ENCODE measurements around the gene PARP8.
"Not testable (repeated sequence)": the region's sequence is repeated elsewhere in the genome, so short reads cannot be mapped to it uniquely, and the experiment has no call there.

The PARP8 gene

GRCh38 chr5:50666261-50667022 lies at the start of gene PARP8:
Gene PARP8 (plus strand): TSS chr5:50666637. CDS start chr5:50667096, 459 bp downstream.
- H3K9ac ChIP-seq (ENCODE audit: low read length): peak within 1 kb of the TSS; percentile 88
- peak; percentile 67 for DNase-seq (ENCODE audit: low read depth)
- peak within 1 kb of the TSS; percentile 97 for H3K4me3 ChIP-seq (ENCODE audit: low read length)
- no peaks in the 10 kb centered on the region for H3K36me3 ChIP-seq (ENCODE audit: control insufficient read depth, insufficient read depth, low read length, severe bottlenecking)
- H3K4me1 ChIP-seq (ENCODE audit: control insufficient read depth, insufficient read depth, low read length): peaks cover 4% of the 10 kb centered on the region
- no peaks in the 10 kb centered on the region for H3K9me3 ChIP-seq (ENCODE audit: control insufficient read depth, low read length)
- H3K27me3 ChIP-seq (replicated peaks; ENCODE audit: control insufficient read depth, insufficient read depth, low read length): no peaks in the 10 kb centered on the region

- DNase-seq (ENCODE audit: low read depth): no peak
- no peaks in the 10 kb centered on the region for H3K27me3 ChIP-seq (replicated peaks; ENCODE audit: control insufficient read depth, insufficient read depth, low read length)
- H3K4me3 ChIP-seq (ENCODE audit: low read length): no peak overlapping the region
- H3K4me1 ChIP-seq (ENCODE audit: control insufficient read depth, insufficient read depth, low read length): no peaks in the 10 kb centered on the region
- H3K9ac ChIP-seq (ENCODE audit: low read length): no peak overlapping the region
- no peaks in the 10 kb centered on the region for H3K9me3 ChIP-seq (ENCODE audit: control insufficient read depth, low read length)
- no peaks in the 10 kb centered on the region for H3K36me3 ChIP-seq (ENCODE audit: control insufficient read depth, insufficient read depth, low read length, severe bottlenecking)
These were observed 42.8 kb upstream of the PARP8 start for GRCh38 chr5:50623666-50624065.

- H3K4me1 ChIP-seq (ENCODE audit: control insufficient read depth, insufficient read depth, low read length); H3K36me3 ChIP-seq (ENCODE audit: control insufficient read depth, insufficient read depth, low read length, severe bottlenecking); H3K27me3 ChIP-seq (replicated peaks; ENCODE audit: control insufficient read depth, insufficient read depth, low read length); H3K9ac ChIP-seq (ENCODE audit: low read length); DNase-seq (ENCODE audit: low read depth); H3K4me3 ChIP-seq (ENCODE audit: low read length); H3K9me3 ChIP-seq (ENCODE audit: control insufficient read depth, low read length): not testable (repeated sequence)
These were observed 31.6 kb upstream of the PARP8 start for GRCh38 chr5:50634866-50635265.

- not testable (repeated sequence) for H3K4me1 ChIP-seq (ENCODE audit: control insufficient read depth, insufficient read depth, low read length); H3K4me3 ChIP-seq (ENCODE audit: low read length); H3K9ac ChIP-seq (ENCODE audit: low read length); DNase-seq (ENCODE audit: low read depth); H3K9me3 ChIP-seq (ENCODE audit: control insufficient read depth, low read length); H3K27me3 ChIP-seq (replicated peaks; ENCODE audit: control insufficient read depth, insufficient read depth, low read length); H3K36me3 ChIP-seq (ENCODE audit: control insufficient read depth, insufficient read depth, low read length, severe bottlenecking)
These were observed 28.9 kb upstream of the PARP8 start for GRCh38 chr5:50637576-50637975.

- Histone ChIP-seq H3K9ac (ENCODE audit: low read length) (no peak overlapping the region), H3K4me1 (ENCODE audit: control insufficient read depth, insufficient read depth, low read length) (no peaks in the 10 kb centered on the region), H3K36me3 (ENCODE audit: control insufficient read depth, insufficient read depth, low read length, severe bottlenecking) (no peaks in the 10 kb centered on the region), H3K9me3 (ENCODE audit: control insufficient read depth, low read length) (no peaks in the 10 kb centered on the region), H3K27me3 (replicated peaks; ENCODE audit: control insufficient read depth, insufficient read depth, low read length) (no peaks in the 10 kb centered on the region), H3K4me3 (ENCODE audit: low read length) (no peak overlapping the region)
- DNase-seq (ENCODE audit: low read depth): no peak
These were observed 19.8 kb upstream of the PARP8 start for GRCh38 chr5:50646591-50646990.

- no peak overlapping the region for H3K4me3 ChIP-seq (ENCODE audit: low read length)
- H3K9ac ChIP-seq (ENCODE audit: low read length): no peak overlapping the region
- no peak for DNase-seq (ENCODE audit: low read depth)
- no peaks in the 10 kb centered on the region for H3K9me3 ChIP-seq (ENCODE audit: control insufficient read depth, low read length)
- no peaks in the 10 kb centered on the region for H3K36me3 ChIP-seq (ENCODE audit: control insufficient read depth, insufficient read depth, low read length, severe bottlenecking)
- H3K4me1 ChIP-seq (ENCODE audit: control insufficient read depth, insufficient read depth, low read length): no peaks in the 10 kb centered on the region
- H3K27me3 ChIP-seq (replicated peaks; ENCODE audit: control insufficient read depth, insufficient read depth, low read length): no peaks in the 10 kb centered on the region
These were observed 18.7 kb upstream of the PARP8 start for GRCh38 chr5:50647726-50648125.

GRCh38 chr5:50653946-50654345 lies 12.5 kb upstream of the PARP8 start:
- no peaks in the 10 kb centered on the region for H3K36me3 ChIP-seq (ENCODE audit: control insufficient read depth, insufficient read depth, low read length, severe bottlenecking)
- DNase-seq (ENCODE audit: low read depth): no peak
- no peaks in the 10 kb centered on the region for H3K9me3 ChIP-seq (ENCODE audit: control insufficient read depth, low read length)
- no peaks in the 10 kb centered on the region for H3K4me1 ChIP-seq (ENCODE audit: control insufficient read depth, insufficient read depth, low read length)
- no peak overlapping the region for H3K9ac ChIP-seq (ENCODE audit: low read length)
- H3K27me3 ChIP-seq (replicated peaks; ENCODE audit: control insufficient read depth, insufficient read depth, low read length): no peaks in the 10 kb centered on the region
- H3K4me3 ChIP-seq (ENCODE audit: low read length): no peak overlapping the region

- no peaks in the 10 kb centered on the region for H3K36me3 ChIP-seq (ENCODE audit: control insufficient read depth, insufficient read depth, low read length, severe bottlenecking)
- H3K9me3 ChIP-seq (ENCODE audit: control insufficient read depth, low read length): no peaks in the 10 kb centered on the region
- no peak for DNase-seq (ENCODE audit: low read depth)
- no peak overlapping the region for H3K4me3 ChIP-seq (ENCODE audit: low read length)
- H3K9ac ChIP-seq (ENCODE audit: low read length): no peak overlapping the region
- H3K27me3 ChIP-seq (replicated peaks; ENCODE audit: control insufficient read depth, insufficient read depth, low read length): no peaks in the 10 kb centered on the region
- H3K4me1 ChIP-seq (ENCODE audit: control insufficient read depth, insufficient read depth, low read length): no peaks in the 10 kb centered on the region
These were observed 11.2 kb upstream of the PARP8 start for GRCh38 chr5:50655067-50655809.

- Histone ChIP-seq H3K27me3 (replicated peaks; ENCODE audit: control insufficient read depth, insufficient read depth, low read length) (no peaks in the 10 kb centered on the region), H3K36me3 (ENCODE audit: control insufficient read depth, insufficient read depth, low read length, severe bottlenecking) (no peaks in the 10 kb centered on the region), H3K4me1 (ENCODE audit: control insufficient read depth, insufficient read depth, low read length) (no peaks in the 10 kb centered on the region), H3K4me3 (ENCODE audit: low read length) (no peak overlapping the region), H3K9me3 (ENCODE audit: control insufficient read depth, low read length) (no peaks in the 10 kb centered on the region), H3K9ac (ENCODE audit: low read length) (no peak overlapping the region)
- DNase-seq (ENCODE audit: low read depth): no peak
These were observed 10.6 kb upstream of the PARP8 start for GRCh38 chr5:50655810-50656205.

- H3K4me3 ChIP-seq (ENCODE audit: low read length): no peak overlapping the region
- H3K9ac ChIP-seq (ENCODE audit: low read length): no peak overlapping the region
- H3K36me3 ChIP-seq (ENCODE audit: control insufficient read depth, insufficient read depth, low read length, severe bottlenecking): no peaks in the 10 kb centered on the region
- H3K27me3 ChIP-seq (replicated peaks; ENCODE audit: control insufficient read depth, insufficient read depth, low read length): no peaks in the 10 kb centered on the region
- H3K4me1 ChIP-seq (ENCODE audit: control insufficient read depth, insufficient read depth, low read length): no peaks in the 10 kb centered on the region
- no peak for DNase-seq (ENCODE audit: low read depth)
- H3K9me3 ChIP-seq (ENCODE audit: control insufficient read depth, low read length): no peaks in the 10 kb centered on the region
These were observed 9.4 kb upstream of the PARP8 start for GRCh38 chr5:50657044-50657443.

GRCh38 chr5:50658246-50658645 lies 8.2 kb upstream of the PARP8 start:
- H3K27me3 ChIP-seq (replicated peaks; ENCODE audit: control insufficient read depth, insufficient read depth, low read length): no peaks in the 10 kb centered on the region
- DNase-seq (ENCODE audit: low read depth): no peak
- no peaks in the 10 kb centered on the region for H3K4me1 ChIP-seq (ENCODE audit: control insufficient read depth, insufficient read depth, low read length)
- no peak overlapping the region for H3K9ac ChIP-seq (ENCODE audit: low read length)
- H3K36me3 ChIP-seq (ENCODE audit: control insufficient read depth, insufficient read depth, low read length, severe bottlenecking): no peaks in the 10 kb centered on the region
- H3K9me3 ChIP-seq (ENCODE audit: control insufficient read depth, low read length): no peaks in the 10 kb centered on the region
- no peak overlapping the region for H3K4me3 ChIP-seq (ENCODE audit: low read length)
